ENCODE measurements around the gene PTPN21.

The PTPN21 gene

GRCh38 chr14:88454886-88455285, 99.9 kb downstream of the PTPN21 start:
- no peak for DNase-seq

- DNase-seq, result no peak
Observed at GRCh38 chr14:88452231-88452630, 102.6 kb downstream of the PTPN21 start.

GRCh38 chr14:88439088-88439487, 115.7 kb downstream of the PTPN21 start:
- DNase-seq, result no peak

- DNase-seq, result no peak
Observed at GRCh38 chr14:88437658-88438057, 117.1 kb downstream of the PTPN21 start.

GRCh38 chr14:88430976-88431375, 123.8 kb downstream of the PTPN21 start:
- DNase-seq, result no peak

- no peak for DNase-seq
Observed at GRCh38 chr14:88426271-88426670, 128.5 kb downstream of the PTPN21 start.

- DNase-seq, result no peak
Observed at GRCh38 chr14:88424573-88424972, 130.2 kb downstream of the PTPN21 start.

- peak; percentile 8 for DNase-seq
Observed at GRCh38 chr14:88422919-88423650, 131.7 kb downstream of the PTPN21 start.

GRCh38 chr14:88422047-88422446, 132.8 kb downstream of the PTPN21 start:
- DNase-seq, result no peak

GRCh38 chr14:88421286-88421685, 133.5 kb downstream of the PTPN21 start:
- no peak for DNase-seq

- DNase-seq, result no peak
Observed at GRCh38 chr14:88420187-88420586, 134.6 kb downstream of the PTPN21 start.

GRCh38 chr14:88417594-88417993, 137.2 kb downstream of the PTPN21 start:
- no peak for DNase-seq

Data from activated CD4-positive, alpha-beta T cell treated with anti-CD3 and anti-CD28 coated beads, Interleukin-10, Interleukin-2, amounts not matched to agents 100 ng/mL and 50 ng/mL, durations not matched to agents 16 hours and 8 hours (primary cell).